Right forelimb (tissue), 1 donor: ENCODE results near the gene KNOP1.
A peak's percentile ranks its signal among the peaks of the same experiment; 100 is the strongest.

ENCODE experiments used
- DNase-seq: peaks from one replicate; pipeline ENCODE4 v3.0.0-alpha.2; 2018

Gene KNOP1

GRCh38 chr16:19717741-19718623, at the start of gene KNOP1, which contains the start of gene IQCK:
Gene KNOP1 (minus strand): TSS chr16:19718227. CDS start chr16:19715035, 3,192 bp downstream.
Gene IQCK (plus strand): TSS chr16:19718271. CDS start chr16:19718307, 36 bp downstream.
- DNase-seq = peak; percentile 93

DNA sequence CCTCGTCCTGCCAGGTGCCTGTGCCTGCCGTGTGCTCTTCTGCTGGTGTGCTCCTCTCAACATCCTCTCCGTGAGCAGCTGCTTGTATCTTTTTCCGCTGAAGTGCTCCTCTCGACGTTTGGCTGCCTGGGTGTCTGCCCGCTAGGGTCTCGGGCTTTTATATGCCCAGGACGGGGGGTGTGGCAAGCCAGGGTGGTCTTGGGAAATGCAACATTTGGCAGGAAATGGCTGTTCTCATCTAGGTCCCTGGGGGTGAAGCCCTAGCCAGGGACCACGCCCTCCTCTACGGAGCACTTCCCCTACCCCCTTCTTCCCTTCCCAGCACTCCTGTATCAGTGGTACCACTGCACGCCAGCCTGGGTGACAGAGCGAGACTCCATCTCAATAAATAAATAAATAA, 49.5 kb upstream of the KNOP1 start:
- no peak for DNase-seq

DNA sequence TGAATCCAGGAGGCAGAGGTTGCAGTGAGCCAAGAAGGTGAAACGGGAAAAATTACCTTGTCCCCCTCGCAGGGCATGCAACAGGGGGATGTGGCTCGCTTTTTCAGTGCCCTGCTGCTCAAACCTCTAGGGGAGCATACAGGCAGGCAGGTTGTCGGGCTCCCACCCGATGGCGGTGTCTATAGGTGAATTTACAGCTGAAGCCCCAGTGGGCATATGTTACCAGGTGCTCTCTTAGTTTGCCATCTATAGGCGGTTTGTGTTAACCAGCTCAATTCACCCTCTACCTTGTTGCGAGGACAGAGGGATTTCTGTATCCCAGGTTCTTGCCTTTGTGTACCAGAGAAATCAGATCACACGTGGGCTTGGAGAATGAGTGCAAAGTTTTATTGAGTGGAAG, 49.0 kb upstream of the KNOP1 start:
- no peak for DNase-seq

GRCh38 chr16:19766554-19766884, 48.5 kb upstream of the KNOP1 start:
- no peak for DNase-seq

GRCh38 chr16:19765860-19766553, 48.0 kb upstream of the KNOP1 start:
- no peak for DNase-seq

GRCh38 chr16:19760356-19761060, 42.5 kb upstream of the KNOP1 start:
- DNase-seq = no peak

DNA sequence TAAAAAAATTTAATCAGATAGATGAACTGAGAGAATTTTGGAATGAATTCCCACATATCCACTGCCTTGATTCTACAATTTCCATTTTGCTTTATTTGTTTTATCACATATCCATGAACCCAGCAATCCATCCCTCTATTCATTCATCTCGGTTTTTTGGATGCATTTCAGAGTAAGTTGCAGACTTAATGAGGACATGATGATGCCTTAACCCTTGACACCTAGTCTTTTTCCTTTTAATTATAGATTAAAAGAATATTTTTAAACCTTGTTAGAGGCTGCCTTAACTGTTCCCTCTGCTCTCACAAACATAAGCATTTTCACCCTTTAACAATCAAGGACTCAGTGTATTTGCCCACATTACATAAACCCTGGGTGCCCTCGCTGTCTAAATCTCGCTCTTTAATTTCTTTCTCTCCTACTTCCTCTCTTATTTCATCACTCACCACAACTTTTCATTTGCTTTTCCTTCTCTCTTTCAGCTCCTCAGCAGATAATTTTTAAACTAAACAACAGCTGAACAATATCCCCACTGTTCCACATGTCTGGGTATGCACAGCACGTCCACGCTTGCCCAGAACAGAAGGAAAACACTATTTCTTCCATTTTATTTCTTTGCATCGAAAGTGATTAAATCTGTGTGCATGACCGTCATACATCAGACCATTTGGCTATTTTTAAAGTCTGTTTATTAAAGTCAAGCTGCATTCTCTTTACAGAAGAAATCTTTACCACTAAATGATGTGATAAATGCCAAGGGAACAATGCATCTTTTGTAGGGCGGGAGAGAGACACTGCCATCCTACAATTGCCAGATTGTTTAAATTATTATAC, 40.0 kb upstream of the KNOP1 start:
- no peak for DNase-seq

DNA sequence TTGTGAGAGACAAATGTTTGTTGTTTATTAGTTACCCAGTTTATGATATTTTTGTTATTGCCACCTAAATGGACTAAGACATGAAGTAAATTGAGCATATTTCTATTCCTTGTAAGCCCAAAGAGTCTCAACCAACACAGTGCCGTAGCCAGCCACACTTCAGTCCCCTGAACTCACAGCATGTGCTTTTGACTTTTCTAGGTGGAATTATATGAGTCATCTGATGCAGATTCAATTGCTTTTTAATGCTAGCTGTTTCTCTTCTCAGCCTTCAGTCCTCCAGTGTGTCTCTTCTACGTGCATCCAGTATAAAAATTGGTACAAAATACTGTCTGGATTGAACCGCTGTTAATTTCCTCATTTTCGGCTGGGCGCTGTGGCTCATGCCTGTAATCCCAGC, 39.0 kb upstream of the KNOP1 start:
- DNase-seq = no peak

DNA sequence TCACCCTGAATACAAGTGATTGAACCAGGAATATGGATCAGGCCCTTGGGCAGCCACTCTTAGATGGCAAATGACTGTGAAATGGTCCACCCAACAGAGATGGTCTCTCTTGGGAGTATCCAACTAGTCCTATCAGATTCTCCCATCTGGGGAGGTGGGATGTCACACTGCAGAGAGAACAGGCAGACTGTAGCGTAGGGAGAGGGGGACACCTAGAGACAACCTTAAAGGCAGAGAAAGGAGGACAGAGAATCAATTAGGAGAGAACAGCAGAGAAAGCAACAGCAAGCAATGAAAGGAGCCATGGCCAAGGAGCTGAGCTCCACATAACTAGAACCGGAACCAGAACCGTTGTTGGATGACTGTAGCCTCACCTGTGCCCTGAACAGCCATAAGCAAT, 37.2 kb upstream of the KNOP1 start:
- no peak for DNase-seq

DNA sequence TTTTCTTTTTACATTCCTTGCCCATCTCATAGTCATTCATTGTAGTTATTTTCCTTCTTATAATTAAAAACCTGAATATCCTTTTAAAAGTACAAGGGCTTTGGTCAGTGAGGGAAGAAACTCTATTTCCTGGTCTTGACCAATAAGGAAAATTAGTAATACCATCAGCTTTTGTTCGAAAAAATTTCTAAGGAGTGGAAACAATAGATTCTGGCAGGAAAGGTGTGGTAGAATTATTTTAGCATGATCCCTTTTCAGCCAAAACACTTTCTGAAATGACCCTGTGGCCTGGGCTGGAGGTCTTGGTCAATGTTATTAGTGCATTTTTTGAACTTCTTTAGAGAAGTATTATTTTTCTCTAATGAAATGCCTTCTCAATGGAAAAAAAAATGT, 36.6 kb upstream of the KNOP1 start:
- no peak for DNase-seq

DNA sequence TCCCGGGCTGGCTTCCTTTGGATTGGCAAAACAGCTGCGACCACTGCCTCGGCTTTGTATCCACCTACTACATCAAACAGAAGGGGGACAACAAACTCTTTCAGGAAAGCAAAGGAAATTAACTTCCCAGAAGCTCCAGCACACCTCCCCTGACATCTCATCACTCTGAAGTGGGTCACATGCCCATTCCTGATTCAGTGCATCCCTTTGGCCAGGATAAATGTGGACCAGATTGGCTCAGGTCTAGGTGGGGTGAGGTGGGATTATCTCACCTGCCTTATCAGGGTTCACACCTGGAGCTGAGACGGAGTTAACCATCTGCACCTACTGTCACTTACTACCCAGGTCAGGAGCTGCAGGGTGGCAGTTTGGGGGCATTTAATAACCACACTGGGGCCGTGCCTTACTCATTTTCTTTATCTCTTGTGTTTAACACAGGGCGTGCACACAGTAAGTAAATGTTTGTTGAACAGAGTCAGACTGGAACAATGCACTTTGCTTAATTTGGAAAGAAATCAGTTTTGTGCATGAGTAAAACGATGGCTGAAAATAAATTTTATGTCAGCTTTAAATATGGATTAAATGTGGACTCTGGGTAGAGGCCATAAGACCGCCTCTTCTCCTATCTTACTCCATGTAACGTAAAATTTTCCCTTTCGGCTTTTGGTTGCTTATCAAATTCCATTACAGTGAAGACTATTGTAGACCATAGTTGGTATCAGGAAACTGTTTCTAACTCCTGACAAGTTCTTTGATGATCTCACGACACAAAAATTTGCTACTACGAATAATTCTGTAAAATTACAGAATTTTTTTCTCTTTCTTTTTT, 36.0 kb upstream of the KNOP1 start:
- DNase-seq = no peak

- no peak for DNase-seq
Measured at GRCh38 chr16:19751478-19752385, 33.7 kb upstream of the KNOP1 start.

DNA sequence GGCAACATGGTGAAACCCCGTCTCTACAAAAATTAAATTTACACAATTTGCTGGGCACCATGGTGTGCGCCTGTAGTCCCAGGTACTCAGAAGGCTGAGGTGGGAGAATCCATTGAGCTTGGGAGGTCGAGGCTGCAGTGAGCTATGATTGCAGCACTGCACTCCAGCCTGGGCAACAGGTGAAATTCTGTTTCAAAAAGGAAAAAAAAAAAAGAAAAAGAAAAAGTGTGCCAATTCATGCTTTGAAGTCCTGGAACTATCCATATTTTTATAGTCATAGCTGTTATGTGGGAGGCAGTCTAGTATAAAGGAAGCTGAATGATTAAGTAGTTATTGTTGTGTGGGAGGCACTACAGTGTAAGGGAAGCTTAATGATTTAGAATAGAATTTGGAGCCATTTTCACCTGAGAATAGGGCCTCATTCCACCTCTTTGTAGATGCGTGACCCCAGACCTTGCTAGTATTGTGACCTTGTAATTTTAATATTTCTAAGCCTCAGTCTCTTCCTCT, 31.6 kb upstream of the KNOP1 start:
- no peak for DNase-seq

- DNase-seq = no peak
Measured at GRCh38 chr16:19748389-19749168, 30.6 kb upstream of the KNOP1 start.

- no peak for DNase-seq
Measured at GRCh38 chr16:19746561-19746960, 28.5 kb upstream of the KNOP1 start.

DNA sequence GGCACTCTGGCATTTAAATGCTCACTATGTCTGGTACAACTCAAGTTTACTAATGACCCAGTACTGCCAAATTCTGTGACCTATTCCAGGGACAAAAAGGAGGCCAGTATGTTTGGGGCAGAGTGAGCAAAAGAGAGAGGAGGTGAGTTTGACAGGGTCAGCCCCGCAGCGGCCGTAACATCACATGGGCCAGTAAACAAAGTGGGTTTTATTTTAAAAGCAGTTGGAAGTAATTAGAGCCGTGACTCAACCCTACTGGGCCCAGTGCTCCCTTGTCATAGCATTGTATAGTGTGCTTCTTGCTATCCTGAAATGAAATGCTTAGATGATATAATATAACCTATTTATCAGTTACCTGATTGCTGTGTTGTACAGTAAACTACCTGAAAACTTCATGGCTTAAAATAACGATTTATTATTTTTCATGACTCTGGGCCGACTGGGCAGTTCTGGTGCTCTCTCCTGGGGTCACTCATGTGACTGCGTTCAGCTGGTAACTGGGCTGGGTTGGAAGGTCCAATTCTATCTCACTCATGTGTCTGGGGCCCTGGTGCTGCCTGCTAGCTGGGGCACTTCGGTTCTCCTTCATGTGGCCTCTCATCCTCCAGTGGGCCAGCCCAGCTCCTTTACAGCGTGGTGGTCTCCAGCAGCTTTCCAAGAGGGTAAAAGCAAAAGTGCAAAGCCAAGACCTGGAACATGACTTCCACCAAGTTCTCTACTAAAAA, 27.4 kb upstream of the KNOP1 start:
- no peak for DNase-seq

GRCh38 chr16:19744670-19745069, 26.6 kb upstream of the KNOP1 start:
- DNase-seq = no peak

- no peak for DNase-seq
Measured at GRCh38 chr16:19743816-19744159, 25.8 kb upstream of the KNOP1 start.

DNA sequence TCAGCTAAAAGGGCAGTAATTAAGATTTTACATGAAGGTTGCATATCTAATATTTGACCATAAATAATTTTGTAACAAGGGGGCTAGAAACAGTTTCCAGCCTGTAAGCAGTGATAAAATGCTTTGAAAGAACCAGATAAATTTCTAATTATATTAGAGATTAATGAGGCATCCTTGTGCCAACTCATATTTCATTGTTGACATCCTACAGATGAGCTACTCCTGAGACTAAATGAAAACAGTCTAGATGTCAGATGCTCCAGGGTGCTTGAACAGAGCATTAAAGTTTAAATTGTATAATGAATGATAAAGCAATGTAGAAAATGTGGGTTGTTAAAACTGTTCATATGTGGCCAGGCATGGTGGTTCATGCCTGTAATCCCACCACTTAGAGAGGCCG, 23.3 kb upstream of the KNOP1 start:
- DNase-seq = no peak
